ENCODE results near the gene PNMA8C.
"Not testable (repeated sequence)": the region's sequence is repeated elsewhere in the genome, so short reads cannot be mapped to it uniquely, and the experiment has no call there.

Gene PNMA8C

DNA sequence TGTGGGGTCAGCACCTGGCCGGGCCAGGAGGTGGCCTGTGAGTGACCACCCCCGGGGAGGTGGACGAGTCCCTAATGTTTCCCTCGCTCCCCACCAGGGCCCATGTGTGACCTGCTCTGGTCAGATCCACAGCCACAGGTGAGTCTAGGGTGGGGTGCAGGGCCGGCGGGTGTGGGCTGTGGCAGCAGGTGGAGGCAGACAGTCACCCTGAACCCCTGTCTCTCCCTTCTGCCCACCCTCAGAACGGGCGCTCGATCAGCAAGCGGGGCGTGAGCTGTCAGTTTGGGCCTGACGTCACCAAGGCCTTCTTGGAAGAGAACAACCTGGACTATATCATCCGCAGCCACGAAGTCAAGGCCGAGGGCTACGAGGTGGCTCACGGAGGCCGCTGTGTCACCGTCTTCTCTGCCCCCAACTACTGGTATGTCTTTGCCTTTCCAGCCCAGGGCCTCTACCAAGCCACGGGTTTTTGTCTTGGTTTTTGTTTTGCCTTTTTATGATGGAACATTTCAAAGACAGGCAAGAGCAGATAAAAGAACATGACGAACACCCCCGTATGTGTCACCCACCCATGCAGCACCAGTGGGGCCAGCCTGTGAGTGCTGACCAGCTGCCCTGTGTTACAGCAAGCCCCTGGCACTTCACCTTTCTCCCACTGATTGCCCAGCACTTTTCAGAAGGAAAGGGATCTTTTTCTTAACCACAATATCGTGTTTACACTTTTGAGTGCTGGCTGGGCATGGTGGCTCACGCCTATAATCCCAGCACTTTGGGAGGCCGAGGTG, 40.2 kb downstream of the PNMA8C start:
- DNase-seq: no peak

- DNase-seq: no peak
Observed at GRCh38 chr19:46387713-46388130, 41.0 kb downstream of the PNMA8C start.

- DNase-seq: no peak
Observed at GRCh38 chr19:46386996-46387712, 41.6 kb downstream of the PNMA8C start.

GRCh38 chr19:46386151-46386550, 42.6 kb downstream of the PNMA8C start:
- DNase-seq: no peak

DNA sequence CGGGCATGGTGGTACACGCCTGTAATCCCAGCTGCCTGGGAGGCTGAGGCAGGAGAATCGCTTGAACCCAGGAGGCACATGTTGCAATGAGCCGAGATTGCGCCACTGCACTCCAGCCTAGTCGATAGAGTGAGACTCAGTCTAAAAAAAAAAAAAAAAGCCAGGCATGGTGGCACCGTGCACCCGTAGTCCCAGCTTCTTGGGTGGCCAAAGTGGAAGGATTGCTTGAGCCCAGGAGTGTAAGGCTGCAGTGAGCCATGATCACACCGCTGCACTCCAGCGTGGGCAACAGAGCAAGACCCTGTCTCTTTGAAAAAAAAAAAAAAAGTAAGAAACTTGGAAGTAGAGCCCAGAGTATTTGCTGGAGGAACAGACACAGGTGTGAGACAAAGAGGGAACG, 43.1 kb downstream of the PNMA8C start:
- no peak for DNase-seq

GRCh38 chr19:46384396-46384795, 44.3 kb downstream of the PNMA8C start:
- peak; percentile 86 to 95 for DNase-seq

DNA sequence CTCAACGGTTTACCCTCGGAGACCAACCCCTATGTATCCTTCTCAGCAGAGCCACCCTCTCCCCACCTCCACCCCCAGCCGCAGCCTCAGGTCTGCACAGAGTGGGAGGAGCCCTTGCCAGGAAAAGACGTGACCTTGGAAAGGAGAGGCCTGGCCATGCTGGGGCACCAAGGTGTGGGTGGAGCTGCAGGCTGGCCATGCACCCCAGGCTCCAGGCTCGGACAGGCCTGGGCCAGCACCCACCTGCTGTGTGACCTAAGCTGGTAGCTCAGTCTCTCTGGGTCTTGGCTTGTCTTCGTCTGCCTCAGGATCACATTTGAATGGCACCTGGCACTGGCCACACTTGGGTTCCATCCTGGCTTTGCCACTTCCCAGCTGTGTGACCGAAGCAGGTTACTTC, 44.9 kb downstream of the PNMA8C start:
- no peak for DNase-seq

DNA sequence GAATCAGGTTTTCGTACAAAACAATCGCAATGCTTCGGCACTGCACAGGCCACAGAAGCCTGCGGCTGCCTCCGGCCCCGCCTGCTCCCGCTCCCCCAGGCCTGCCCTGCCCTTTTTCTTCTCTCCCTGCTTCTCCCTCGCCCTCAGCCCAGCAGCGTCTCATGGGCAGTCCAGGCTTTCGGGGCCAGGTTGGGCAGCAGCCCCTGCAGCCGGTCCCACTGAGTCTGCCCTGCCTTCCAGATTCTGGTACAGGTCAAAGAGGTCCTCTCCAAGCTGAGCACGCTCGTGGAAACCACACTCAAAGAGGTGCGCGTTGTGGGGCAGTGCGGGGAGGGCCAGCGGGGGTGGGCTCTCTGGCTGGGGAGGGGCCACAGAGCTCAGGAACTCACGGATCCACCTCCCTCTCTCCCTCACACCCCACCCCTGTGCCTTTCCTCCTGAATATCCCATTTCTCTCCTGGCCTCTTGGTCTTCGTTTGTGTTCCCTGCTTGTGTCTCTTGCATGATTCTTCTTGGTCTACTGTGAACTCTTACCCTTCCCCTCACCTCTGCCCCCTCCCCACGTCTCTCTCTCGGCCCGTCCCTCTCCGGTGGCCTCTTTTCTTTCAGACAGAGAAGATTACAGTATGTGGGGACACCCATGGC, 45.4 kb downstream of the PNMA8C start:
- no peak for DNase-seq

DNA sequence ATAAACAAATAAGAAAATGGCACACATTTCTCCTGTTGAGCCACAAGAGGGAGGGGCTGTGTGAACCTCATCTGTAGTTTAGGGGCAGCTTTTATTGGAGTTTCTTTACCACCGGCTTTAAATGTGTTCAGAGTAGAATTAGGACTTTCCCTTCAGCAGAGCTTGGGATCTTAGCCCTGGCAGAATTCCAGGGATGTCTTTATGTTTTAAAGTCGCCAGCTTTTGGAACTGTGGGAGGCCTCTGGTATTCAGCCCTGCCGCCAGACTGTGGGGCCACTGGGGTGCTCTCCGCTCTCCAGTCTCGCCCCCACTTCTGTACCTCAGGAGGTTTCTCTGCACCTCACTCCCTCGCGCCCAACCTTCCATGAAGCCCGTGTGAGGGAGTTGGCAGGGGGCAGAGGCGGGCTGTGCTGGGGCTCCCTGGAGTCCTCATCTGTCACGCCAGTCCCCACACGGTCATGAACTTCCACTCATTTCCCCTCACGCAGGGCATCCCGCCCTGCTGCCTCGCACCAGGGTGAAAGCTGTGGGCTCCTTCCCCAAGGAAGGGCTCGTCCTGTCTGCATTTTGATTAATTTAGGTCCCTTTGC, 46.9 kb downstream of the PNMA8C start:
- DNase-seq: peak; percentile 64 to 80

GRCh38 chr19:46381346-46381745, 47.4 kb downstream of the PNMA8C start:
- no peak for DNase-seq

GRCh38 chr19:46380690-46381089, 48.0 kb downstream of the PNMA8C start:
- no peak for DNase-seq

GRCh38 chr19:46378268-46378667, 50.5 kb downstream of the PNMA8C start:
- peak; percentile 44 to 74 for DNase-seq

DNA sequence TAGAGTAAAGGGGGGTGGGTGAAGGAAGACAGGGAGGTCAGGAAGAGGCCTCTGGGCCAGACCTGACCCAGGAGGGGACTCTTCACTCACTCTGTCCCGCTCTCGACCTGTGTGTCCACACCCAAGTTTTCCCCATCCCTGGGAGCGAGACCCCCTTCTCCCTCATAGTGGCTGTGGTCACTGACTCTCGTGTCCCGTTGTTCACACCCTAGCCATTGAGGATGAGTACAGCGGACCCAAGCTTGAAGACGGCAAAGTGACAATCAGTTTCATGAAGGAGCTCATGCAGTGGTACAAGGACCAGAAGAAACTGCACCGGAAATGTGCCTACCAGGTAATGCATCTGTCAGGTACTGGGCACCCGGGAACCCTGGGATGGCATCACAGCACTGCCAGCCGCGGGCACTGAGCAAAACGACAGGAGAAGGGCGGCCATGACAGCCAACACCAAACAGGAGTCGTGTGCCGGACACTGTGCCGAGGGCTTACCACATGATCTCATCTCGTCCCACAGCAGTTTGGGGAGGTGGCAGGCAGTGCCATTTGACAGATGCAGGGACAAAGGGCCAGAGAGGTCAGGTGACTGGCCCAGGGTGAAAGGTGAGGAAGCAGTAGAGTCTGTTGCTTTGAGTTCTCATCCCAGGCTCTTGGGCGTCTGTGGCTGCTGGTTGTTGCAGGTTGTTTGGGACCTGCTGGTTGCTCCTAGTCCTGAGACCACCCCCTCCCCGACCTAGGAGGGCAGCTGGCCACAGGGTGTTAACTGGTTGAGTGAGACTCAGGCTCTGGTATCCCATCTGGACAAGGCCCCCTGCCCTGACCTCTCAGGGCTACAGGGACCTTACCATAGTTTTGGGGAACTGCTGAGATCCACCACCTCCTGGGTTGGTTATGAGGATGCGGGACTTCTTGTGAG, 52.2 kb downstream of the PNMA8C start:
- no peak for DNase-seq

- DNase-seq: not testable (repeated sequence)
Observed at GRCh38 chr19:46375476-46376067, 53.2 kb downstream of the PNMA8C start.
